ENCODE data around the gene DEXI. TPM values are rescaled to one million over a fixed set of nuclear protein-coding genes. Genes with fewer than 3 reads are reported as not detected.
A peak's percentile ranks its signal among the peaks of the same experiment; 100 is the strongest.

DEXI gene
- total and polyA plus RNA-seq, 9 of the 15 experiments (the other 6 are each of a cell fraction or from before 2014, with no cell fraction given): 2.9 to 40.1 (median 22.0) TPM

- H3K27ac ChIP-seq (ENCODE audit: extremely low read depth, low read depth, low read length): peak overlapping the region; percentile 63
- peak overlapping the region in 1 of 2 experiments; percentile 13; a peak in 2 of 4 replicates for H3K9ac ChIP-seq (ENCODE audit: insufficient read depth in 1 of 2, low read depth in 2 of 2, low read length in 2 of 2)
- ChIA-PET CTCF (ENCODE audit: low intra/inter-chr PET ratio) (interaction anchor here (0.6 to 4.7 kb wide), 6 partner anchors 19 to 742 kb away, joined by 3 to 58 read pairs (median 4); partner anchors contain the start of gene SOCS1), POLR2A (interaction anchor here (1.0 to 2.7 kb wide), 8 partner anchors 8 to 381 kb away, joined by 3 to 23 read pairs (median 3); partner anchors contain the start of gene SOCS1)
- no peaks in the 10 kb centered on the region for H3K9me3 ChIP-seq (replicated peaks; ENCODE audit: control insufficient read depth, insufficient read depth, low read depth, low read length)
- BruUV-seq (replicated peaks): no TSS peak
- peak; percentile 100 for FAIRE-seq
- no peak overlapping the region for H3K4me3 ChIP-seq
- H3K79me2 ChIP-seq (ENCODE audit: control insufficient read depth, insufficient read depth, low read length): no peaks in the 10 kb centered on the region
- H3K4me1 ChIP-seq (replicated peaks in 1 of 2; ENCODE audit: control insufficient read depth in 2 of 2, insufficient read depth in 2 of 2, low read length in 2 of 2): peaks cover 19 to 22% of the 10 kb centered on the region in 2 experiments
- peaks cover 4% of the 10 kb centered on the region for H3K9me1 ChIP-seq (ENCODE audit: control insufficient read depth, insufficient read depth, low read length)
- H4K20me1 ChIP-seq (replicated peaks; ENCODE audit: control insufficient read depth, insufficient read depth, low read length): 0 out of 2 replicates have a peak, but pooled peaks cover 6% of the 10 kb centered on the region
- peaks cover 51% of the 10 kb centered on the region for H3K36me3 ChIP-seq (ENCODE audit: control insufficient read depth, insufficient read depth, low read length)
- intact Hi-C loops (cut with micrococcal nuclease) (loop anchor here (1.0 to 5.0 kb wide), 5 partner anchors 133 to 385 kb away; no protein-coding TSS in a partner anchor), in situ Hi-C loops (cut with MboI) (loop anchor here (25.0 kb wide), 2 partner anchors 565 to 690 kb away; partner anchors contain the start of gene SNN)
- no peaks in the 10 kb centered on the region for H3K27me3 ChIP-seq (ENCODE audit: control insufficient read depth in 2 of 2, insufficient read depth in 2 of 2, low read length in 2 of 2)
- 2% methylated on average over 4 of the region's 4 CpGs for WGBS (ENCODE audit: insufficient coverage, low coverage, missing lambda C conversion rate)
- ATAC-seq: peak; percentile 98
- H3K4me2 ChIP-seq (ENCODE audit: insufficient read depth, low read length): peak overlapping the region; percentile 36; the same call in 1 of the 2 replicates
- peak; percentile 86 to 97 (median 89) for DNase-seq (ENCODE audit: extremely low read depth in 1 of 4, low spot score in 3 of 4)
- H2AFZ ChIP-seq (ENCODE audit: low read depth, low read length): no peak overlapping the region
- 0 out of 2 replicates have a peak, but pooled peaks have one; percentile 38 for TF ChIP-seq ARID3B (CRISPR knock-in tag; IDR thresholded peaks at IDR 0.05; ENCODE audit: borderline replicate concordance)
- TF ChIP-seq ZBTB9 (CRISPR knock-in tag; IDR thresholded peaks at IDR 0.05): peak; percentile 63; the same call in 1 of the 2 replicates
- TF ChIP-seq ESRRA (IDR thresholded peaks at IDR 0.05; ENCODE audit: borderline replicate concordance, low read depth): peak; percentile 80
- no peak for TF ChIP-seq GTF2B (IDR thresholded peaks at IDR 0.05; ENCODE audit: extremely low read depth, insufficient read length)
- TF ChIP-seq E2F6 (IDR thresholded peaks at IDR 0.05; ENCODE audit: borderline replicate concordance in 1 of 2, extremely low read depth in 1 of 2, insufficient read depth in 1 of 2, insufficient read length in 1 of 2, low read depth in 1 of 2, low read length in 1 of 2, poor library complexity in 1 of 2, severe bottlenecking in 1 of 2): peak in 1 of 2 experiments; percentile 19
- no peak for TF ChIP-seq ATF1 (CRISPR knock-in tag; IDR thresholded peaks at IDR 0.05)
- peak; percentile 57; the same call in 1 of the 2 replicates for TF ChIP-seq ATF1 (tag; IDR thresholded peaks at IDR 0.05)
- TF ChIP-seq RBM25 (IDR thresholded peaks at IDR 0.05; ENCODE audit: low read depth, low read length, severe bottlenecking): no peak
- TF ChIP-seq LCOR (CRISPR knock-in tag; IDR thresholded peaks at IDR 0.05): peak; percentile 64
Observed at GRCh38 chr16:10972108-10972818, 30.0 kb upstream of the DEXI start.

All from K562 (cell line).